Measurements from ENCODE around the gene AADACL3. TPM values are rescaled to one million over a fixed set of nuclear protein-coding genes. Genes with fewer than 3 reads are reported as not detected.

The AADACL3 gene
- total RNA-seq, 1 donor from 2014 or later = not detected

DNA sequence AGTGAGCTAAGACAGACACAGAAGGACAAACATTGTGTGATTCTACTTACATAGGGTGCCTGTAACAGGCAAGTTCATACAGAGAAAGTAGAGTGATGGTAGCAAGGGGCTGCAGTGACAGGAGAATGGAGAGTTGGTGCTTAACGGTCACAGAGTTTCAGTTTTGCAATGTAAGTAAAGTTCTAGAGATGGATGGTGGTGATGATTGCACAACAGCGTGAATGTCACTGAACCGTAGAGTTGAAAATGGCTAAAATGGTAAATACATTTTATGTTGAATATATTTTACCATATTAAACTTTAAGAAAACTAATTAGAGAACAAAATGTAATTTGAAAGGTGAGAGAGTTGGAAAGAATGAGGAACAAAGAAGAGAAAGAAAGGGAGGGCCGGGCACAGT is 38.8 kb downstream of the AADACL3 start:
- Histone ChIP-seq H3K4me3 (ENCODE audit: low read depth, low read length) (no peak overlapping the region), H3K36me3 (ENCODE audit: control insufficient read depth, insufficient read depth, low read length) (no peaks in the 10 kb centered on the region), H3K27me3 (ENCODE audit: control insufficient read depth, insufficient read depth, low read length) (no peaks in the 10 kb centered on the region)
- TF ChIP-seq, protein P1, sequence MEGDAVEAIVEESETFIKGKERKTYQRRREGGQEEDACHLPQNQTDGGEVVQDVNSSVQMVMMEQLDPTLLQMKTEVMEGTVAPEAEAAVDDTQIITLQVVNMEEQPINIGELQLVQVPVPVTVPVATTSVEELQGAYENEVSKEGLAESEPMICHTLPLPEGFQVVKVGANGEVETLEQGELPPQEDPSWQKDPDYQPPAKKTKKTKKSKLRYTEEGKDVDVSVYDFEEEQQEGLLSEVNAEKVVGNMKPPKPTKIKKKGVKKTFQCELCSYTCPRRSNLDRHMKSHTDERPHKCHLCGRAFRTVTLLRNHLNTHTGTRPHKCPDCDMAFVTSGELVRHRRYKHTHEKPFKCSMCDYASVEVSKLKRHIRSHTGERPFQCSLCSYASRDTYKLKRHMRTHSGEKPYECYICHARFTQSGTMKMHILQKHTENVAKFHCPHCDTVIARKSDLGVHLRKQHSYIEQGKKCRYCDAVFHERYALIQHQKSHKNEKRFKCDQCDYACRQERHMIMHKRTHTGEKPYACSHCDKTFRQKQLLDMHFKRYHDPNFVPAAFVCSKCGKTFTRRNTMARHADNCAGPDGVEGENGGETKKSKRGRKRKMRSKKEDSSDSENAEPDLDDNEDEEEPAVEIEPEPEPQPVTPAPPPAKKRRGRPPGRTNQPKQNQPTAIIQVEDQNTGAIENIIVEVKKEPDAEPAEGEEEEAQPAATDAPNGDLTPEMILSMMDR (IDR thresholded peaks at IDR 0.05; ENCODE audit: insufficient read depth, low read length, poor library complexity, severe bottlenecking) = no peak
- no peak for DNase-seq (ENCODE audit: low read depth)

DNA sequence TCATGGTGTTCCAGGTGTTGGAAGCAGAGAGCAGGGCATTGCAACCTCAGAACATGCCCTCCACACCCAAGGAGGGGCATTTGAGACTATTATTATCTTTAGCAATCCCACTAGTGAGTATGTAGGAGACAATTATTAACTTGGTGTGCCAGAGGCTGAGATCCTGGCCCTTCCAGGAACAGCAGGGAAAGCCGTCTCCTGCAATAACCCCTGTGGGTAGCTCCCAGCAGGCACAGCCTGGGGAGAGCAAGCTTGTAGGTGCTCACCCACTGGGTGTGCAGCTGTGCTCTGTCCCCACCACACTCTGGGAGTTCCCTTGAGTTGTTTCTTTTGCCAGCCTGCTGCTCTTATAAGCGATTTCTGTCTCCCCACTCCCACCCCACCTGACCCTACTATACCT is 40.4 kb downstream of the AADACL3 start:
- Histone ChIP-seq H3K4me3 (ENCODE audit: low read depth, low read length) (no peak overlapping the region), H3K27me3 (ENCODE audit: control insufficient read depth, insufficient read depth, low read length) (no peaks in the 10 kb centered on the region), H3K36me3 (ENCODE audit: control insufficient read depth, insufficient read depth, low read length) (no peaks in the 10 kb centered on the region)
- TF ChIP-seq, protein P1 (IDR thresholded peaks at IDR 0.05; ENCODE audit: insufficient read depth, low read length, poor library complexity, severe bottlenecking) = no peak
- no peak for DNase-seq (ENCODE audit: low read depth)

DNA sequence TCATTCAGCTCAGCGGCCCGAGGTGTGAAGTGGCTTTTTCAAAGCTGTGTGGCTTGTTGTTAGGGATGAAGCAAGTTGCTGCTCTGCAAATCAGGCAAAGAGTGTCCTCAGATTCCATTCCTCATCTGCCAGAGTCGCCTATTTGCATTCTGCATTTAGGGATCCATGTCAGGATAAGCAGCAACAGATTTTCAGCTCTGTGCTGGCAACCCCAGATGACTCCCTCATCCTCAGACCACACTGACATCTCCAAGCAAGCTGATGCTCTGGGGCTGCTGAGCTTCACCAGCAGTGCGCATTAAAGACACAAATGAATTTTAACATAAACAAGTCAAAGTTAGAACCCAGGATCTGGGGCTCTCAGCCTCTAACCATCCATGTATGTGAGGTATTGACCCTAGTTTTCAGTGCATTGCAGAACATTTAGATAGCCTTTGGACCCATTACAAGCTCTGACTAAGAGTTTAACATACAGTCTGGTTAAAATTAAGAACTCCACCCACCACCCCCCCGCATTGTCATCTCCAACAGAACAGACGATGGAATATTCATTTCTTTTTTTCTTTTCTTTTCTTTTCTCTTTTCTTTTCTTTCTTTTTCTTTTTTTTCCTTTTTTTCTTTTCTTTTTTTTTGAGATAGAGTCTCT is 41.0 kb downstream of the AADACL3 start:
- Histone ChIP-seq H3K36me3 (ENCODE audit: control insufficient read depth, insufficient read depth, low read length) (no peaks in the 10 kb centered on the region), H3K27me3 (ENCODE audit: control insufficient read depth, insufficient read depth, low read length) (no peaks in the 10 kb centered on the region), H3K4me3 (ENCODE audit: low read depth, low read length) (no peak overlapping the region)
- TF ChIP-seq, protein P1 (IDR thresholded peaks at IDR 0.05; ENCODE audit: insufficient read depth, low read length, poor library complexity, severe bottlenecking) = no peak
- DNase-seq (ENCODE audit: low read depth) = no peak

DNA sequence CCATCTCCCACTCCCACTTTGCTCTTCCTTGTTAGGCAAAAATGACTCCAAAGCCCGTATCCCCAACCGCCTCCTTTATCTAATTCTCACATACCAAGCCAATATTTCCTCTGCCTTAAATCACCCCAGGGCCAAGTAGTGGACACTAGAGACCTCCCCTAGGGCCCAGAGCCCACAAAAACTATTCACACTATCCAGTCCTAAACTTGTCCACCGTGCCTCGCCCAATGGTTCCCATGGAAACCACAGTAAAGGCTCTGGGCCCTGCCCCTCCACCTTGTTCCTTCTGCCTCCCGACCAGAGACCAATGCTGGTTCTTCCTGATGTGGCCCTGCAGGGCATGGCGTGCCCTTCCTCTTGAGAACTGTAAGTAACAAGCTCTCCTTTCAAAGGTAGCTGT is 41.9 kb downstream of the AADACL3 start:
- TF ChIP-seq, protein P1 (IDR thresholded peaks at IDR 0.05; ENCODE audit: insufficient read depth, low read length, poor library complexity, severe bottlenecking) = no peak
- H3K4me3 ChIP-seq (ENCODE audit: low read depth, low read length) = no peak overlapping the region
- H3K36me3 ChIP-seq (ENCODE audit: control insufficient read depth, insufficient read depth, low read length) = no peaks in the 10 kb centered on the region
- no peaks in the 10 kb centered on the region for H3K27me3 ChIP-seq (ENCODE audit: control insufficient read depth, insufficient read depth, low read length)
- no peak for DNase-seq (ENCODE audit: low read depth)

DNA sequence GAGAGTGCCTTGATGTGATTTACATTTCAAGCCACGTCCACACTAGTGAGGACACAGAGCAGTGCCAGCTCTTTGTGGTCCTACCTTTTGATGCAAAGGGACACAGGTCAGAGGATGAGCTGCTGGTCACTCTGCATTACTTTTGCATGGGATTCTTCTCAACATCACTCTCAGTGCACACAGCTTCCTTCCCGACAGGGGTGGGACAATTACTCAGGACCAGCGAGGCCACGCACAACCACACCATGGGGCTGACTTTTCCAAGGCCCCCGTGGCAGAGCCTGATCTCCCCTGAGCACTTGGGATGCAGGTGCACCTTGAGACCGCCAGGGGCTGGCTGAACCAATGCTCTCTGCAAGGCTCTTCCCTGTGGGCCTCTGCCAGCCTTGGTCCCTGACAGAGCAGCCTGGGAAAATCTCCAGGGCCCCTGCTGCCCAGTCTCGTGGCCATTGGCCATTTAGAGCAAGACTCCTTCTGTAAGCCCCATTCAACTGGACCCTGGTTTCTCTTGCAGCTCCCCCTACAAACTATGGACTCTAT is 44.4 kb downstream of the AADACL3 start:
- no peak for DNase-seq (ENCODE audit: low read depth)
- H3K27me3 ChIP-seq (ENCODE audit: control insufficient read depth, insufficient read depth, low read length) = no peaks in the 10 kb centered on the region
- TF ChIP-seq, protein P1 (IDR thresholded peaks at IDR 0.05; ENCODE audit: insufficient read depth, low read length, poor library complexity, severe bottlenecking) = no peak
- no peak overlapping the region for H3K4me3 ChIP-seq (ENCODE audit: low read depth, low read length)
- H3K36me3 ChIP-seq (ENCODE audit: control insufficient read depth, insufficient read depth, low read length) = no peaks in the 10 kb centered on the region

DNA sequence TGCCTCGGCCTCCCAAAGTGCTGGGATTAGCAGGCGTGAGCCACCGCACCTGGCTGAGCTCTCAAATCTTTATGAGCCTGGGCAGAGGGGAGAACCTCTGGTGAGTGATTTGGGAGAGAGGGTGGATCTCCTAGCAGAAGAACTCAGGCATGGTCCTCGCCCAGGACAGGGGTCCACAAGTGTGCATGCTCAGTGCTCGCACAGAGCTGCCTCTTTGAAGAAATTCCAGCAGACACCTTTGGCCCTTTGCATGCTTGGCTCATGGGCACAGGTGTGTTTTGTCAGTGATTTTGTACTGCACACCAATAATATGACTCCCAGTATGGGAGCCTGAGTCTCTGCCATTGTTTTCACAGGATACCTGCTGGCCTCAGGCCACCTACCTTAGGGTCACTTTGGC is 45.9 kb downstream of the AADACL3 start:
- H3K36me3 ChIP-seq (ENCODE audit: control insufficient read depth, insufficient read depth, low read length) = no peaks in the 10 kb centered on the region
- DNase-seq (ENCODE audit: low read depth) = no peak

More for the DNA sequence above, 45.9 kb downstream of the AADACL3 start:
- TF ChIP-seq, protein P1 (IDR thresholded peaks at IDR 0.05; ENCODE audit: insufficient read depth, low read length, poor library complexity, severe bottlenecking) = no peak
- Histone ChIP-seq H3K4me3 (ENCODE audit: low read depth, low read length) (no peak overlapping the region), H3K27me3 (ENCODE audit: control insufficient read depth, insufficient read depth, low read length) (no peaks in the 10 kb centered on the region)

All from kidney epithelial cell (primary cell).